A375 (cell line): ENCODE data around the gene SLC2A4. TPM values are rescaled to one million over a fixed set of nuclear protein-coding genes. Genes with fewer than 3 reads are reported as not detected.

ENCODE experiments used
- small RNA-seq: library from RNA; depleted of rRNA; stranded (forward); fragments of <200 nt; gene quantifications from one replicate; pipeline ENCODE3, GENCODE V24; 2014
- total RNA-seq: library from RNA; depleted of rRNA; stranded (reverse); fragments of >200 nt; shearing (Covaris generic); gene quantifications from 2 replicates; pipeline ENCODE4 v1.2.3, GENCODE V29; 2014; rRNA removed

Gene SLC2A4
- total RNA-seq, 1 experiment from 2014 or later: 0.05 TPM

Small RNAs within 50 kb of the gene (small RNA-seq; reads per million reads assigned to genes)
- gene AC026954.2 (not detected), gene RF00019 (not detected)

Other genes with a start within 250 kb of the SLC2A4 start
- 0.53 and 0.79 TPM in 2 replicates for gene SLC16A13, start 245.7 kb upstream of the SLC2A4 start, total RNA-seq
- not detected in 2 replicates for gene SLC16A11, start 237.6 kb upstream of the SLC2A4 start, total RNA-seq
- not detected in 2 replicates for gene CLEC10A, start 201.5 kb upstream of the SLC2A4 start, total RNA-seq
- not detected in 2 replicates for gene ASGR2, start 166.9 kb upstream of the SLC2A4 start, total RNA-seq
- 2.0 and 3.1 TPM in 2 replicates for gene ASGR1, start 102.3 kb upstream of the SLC2A4 start, total RNA-seq
- 18.1 and 25.8 TPM in 2 replicates for gene DLG4, start 61.9 kb upstream of the SLC2A4 start, total RNA-seq
- 659 and 664 TPM in 2 replicates for gene ACADVL, start 61.8 kb upstream of the SLC2A4 start, total RNA-seq
- 67.9 and 69.8 TPM in 2 replicates for gene DVL2, start 47.2 kb upstream of the SLC2A4 start, total RNA-seq
- 52.4 and 54.4 TPM in 2 replicates for gene PHF23, start 42.3 kb upstream of the SLC2A4 start, total RNA-seq
- gene GABARAP, start 39.3 kb upstream of the SLC2A4 start, total RNA-seq: 147 and 165 TPM in 2 replicates
- 53.1 and 75.3 TPM in 2 replicates for gene CTDNEP1, start 30.0 kb upstream of the SLC2A4 start, total RNA-seq
- gene ELP5, start 29.5 kb upstream of the SLC2A4 start, total RNA-seq: 69.7 and 99.4 TPM in 2 replicates
- gene CLDN7, start 19.2 kb upstream of the SLC2A4 start, total RNA-seq: 0.49 and 0.50 TPM in 2 replicates
- not detected in 2 replicates for gene YBX2, start 12.9 kb downstream of the SLC2A4 start, total RNA-seq
- 1,009 and 1,089 TPM in 2 replicates for gene EIF5A, start 25.9 kb downstream of the SLC2A4 start, total RNA-seq
- gene GPS2, start 33.6 kb downstream of the SLC2A4 start, total RNA-seq: 97.9 and 100 TPM in 2 replicates
- 14.2 and 17.0 TPM in 2 replicates for gene NEURL4, start 47.6 kb downstream of the SLC2A4 start, total RNA-seq
- gene ACAP1, start 54.8 kb downstream of the SLC2A4 start, total RNA-seq: 2.5 and 5.1 TPM in 2 replicates
- 5.3 and 7.2 TPM in 2 replicates for gene KCTD11, start 70.4 kb downstream of the SLC2A4 start, total RNA-seq
- not detected in 2 replicates for gene TMEM95, start 73.4 kb downstream of the SLC2A4 start, total RNA-seq
- 1.0 and 2.4 TPM in 2 replicates for gene TNK1, start 99.4 kb downstream of the SLC2A4 start, total RNA-seq
- 32.1 and 34.0 TPM in 2 replicates for gene PLSCR3, start 112.8 kb downstream of the SLC2A4 start, total RNA-seq
- gene TMEM256, start 122.4 kb downstream of the SLC2A4 start, total RNA-seq: 111 and 127 TPM in 2 replicates
- 9.7 and 10.0 TPM in 2 replicates for gene NLGN2, start 126.1 kb downstream of the SLC2A4 start, total RNA-seq
- gene SPEM1, start 138.6 kb downstream of the SLC2A4 start, total RNA-seq: not detected in 2 replicates
- gene SPEM2, start 143.9 kb downstream of the SLC2A4 start, total RNA-seq: not detected in 2 replicates
- not detected in 2 replicates for gene SPEM3, start 147.1 kb downstream of the SLC2A4 start, total RNA-seq
- 4.0 and 7.8 TPM in 2 replicates for gene TMEM102, start 153.7 kb downstream of the SLC2A4 start, total RNA-seq
- gene FGF11, start 157.8 kb downstream of the SLC2A4 start, total RNA-seq: 0.38 and 0.98 TPM in 2 replicates
- gene CHRNB1, start 163.3 kb downstream of the SLC2A4 start, total RNA-seq: 6.1 and 6.9 TPM in 2 replicates
- gene ZBTB4, start 197.9 kb downstream of the SLC2A4 start, total RNA-seq: 12.8 and 13.5 TPM in 2 replicates
- gene SLC35G6, start 199.7 kb downstream of the SLC2A4 start, total RNA-seq: not detected in 2 replicates
- 53.6 and 115 TPM in 2 replicates for gene POLR2A, start 202.6 kb downstream of the SLC2A4 start, total RNA-seq